Left ventricle myocardium inferior (tissue), 1 donor: Measurements from ENCODE around the gene GLRB. TPM values are rescaled to one million over a fixed set of nuclear protein-coding genes. Genes with fewer than 3 reads are reported as not detected.

Experiments used
- DNase-seq: peaks from one replicate; pipeline ENCODE4 v3.0.0-alpha.2; 2020
- H3K27ac ChIP-seq: fragments of 200-600 bp; replicated peaks from 2 replicates; pipeline ENCODE4 v1.8.0; 2021
- H3K27me3 ChIP-seq: fragments of 200-600 bp; 2 replicates; pipeline ENCODE4 v1.8.0; 2021; ENCODE audit warnings: low read depth
- H3K36me3 ChIP-seq: fragments of 200-600 bp; 2 replicates; pipeline ENCODE4 v1.8.0; 2021
- H3K4me1 ChIP-seq: fragments of 200-600 bp; 2 replicates; pipeline ENCODE4 v1.8.0; 2021
- H3K4me3 ChIP-seq: fragments of 200-600 bp; 2 replicates; pipeline ENCODE4 v1.8.0; 2021; ENCODE audit warnings: mild to moderate bottlenecking, moderate library complexity
- H3K9me3 ChIP-seq: fragments of 200-600 bp; replicated peaks from 2 replicates; pipeline ENCODE4 v1.8.0; 2021
- CTCF ChIP-seq: fragments of 200-600 bp; IDR thresholded peaks from 2 replicates; pipeline ENCODE4 v1.8.0; 2021; ENCODE audit warnings: antibody characterized with exemption, mild to moderate bottlenecking, borderline replicate concordance
- intact Hi-C: fragments of 100-400 bp; cut with micrococcal nuclease; formaldehyde crosslinking; loops from one replicate; pipeline ENCODE4 v1.11.0; 2022
- total RNA-seq: library from RNA; stranded (reverse); fragmentation: NEBNext Ultra II Directional; extraction: Animal tissue kit (Norgen Biotek cat#: 25700); gene quantifications from one replicate; pipeline ENCODE4 v1.2.1, GENCODE V29; 2021
- donor health status: DM: no; HTN: yes; CAD: no; lungs with severe emphysema.

GLRB gene
- total RNA-seq, 1 donor from 2014 or later, result 12.0 TPM

- no peak for TF ChIP-seq CTCF
- intact Hi-C loops, result no loop called here
These were observed 549 bp upstream of the GLRB start for GRCh38 chr4:157075401-157075800.

GRCh38 chr4:157076578-157076947, 613 bp downstream of the GLRB start:
- no peaks in the 10 kb centered on the region for H3K9me3 ChIP-seq
- intact Hi-C loops, result no loop called here
- H3K27me3 ChIP-seq, result peaks cover 10% of the 10 kb centered on the region
- peak overlapping the region; percentile 73 for H3K4me3 ChIP-seq
- no peaks in the 10 kb centered on the region for H3K36me3 ChIP-seq
- peaks cover 11% of the 10 kb centered on the region for H3K4me1 ChIP-seq
- H3K27ac ChIP-seq, result peak overlapping the region; percentile 73
- TF ChIP-seq CTCF, result no peak
- no peak for DNase-seq

More at GRCh38 chr4:157075401-157075800, 549 bp upstream of the GLRB start:
- DNase-seq, result no peak
- Histone ChIP-seq H3K27ac (no peak overlapping the region), H3K9me3 (no peaks in the 10 kb centered on the region), H3K4me3 (peak overlapping the region; percentile 73), H3K4me1 (peaks cover 11% of the 10 kb centered on the region), H3K36me3 (no peaks in the 10 kb centered on the region), H3K27me3 (peaks cover 10% of the 10 kb centered on the region)

GRCh38 chr4:157079441-157079840, 3.5 kb downstream of the GLRB start:
- intact Hi-C loops, result no loop called here
- H3K9me3 ChIP-seq, result no peaks in the 10 kb centered on the region
- H3K4me1 ChIP-seq, result peaks cover 11% of the 10 kb centered on the region
- TF ChIP-seq CTCF, result no peak
- no peak overlapping the region for H3K27ac ChIP-seq
- peaks cover 10% of the 10 kb centered on the region for H3K27me3 ChIP-seq
- DNase-seq, result no peak
- no peaks in the 10 kb centered on the region for H3K36me3 ChIP-seq
- no peak overlapping the region for H3K4me3 ChIP-seq

- Histone ChIP-seq H3K36me3 (no peaks in the 10 kb centered on the region), H3K27me3 (peaks cover 6% of the 10 kb centered on the region), H3K4me1 (peaks cover 11% of the 10 kb centered on the region), H3K4me3 (no peak overlapping the region), H3K27ac (no peak overlapping the region), H3K9me3 (no peaks in the 10 kb centered on the region)
- intact Hi-C loops, result no loop called here
- no peak for DNase-seq
- TF ChIP-seq CTCF, result no peak
These were observed 4.7 kb downstream of the GLRB start for GRCh38 chr4:157080605-157081004.

- no peaks in the 10 kb centered on the region for H3K4me1 ChIP-seq
- no peaks in the 10 kb centered on the region for H3K36me3 ChIP-seq
- TF ChIP-seq CTCF, result no peak
- H3K27ac ChIP-seq, result no peak overlapping the region
- no peak overlapping the region for H3K4me3 ChIP-seq
- intact Hi-C loops, result no loop called here
- no peaks in the 10 kb centered on the region for H3K9me3 ChIP-seq
- no peaks in the 10 kb centered on the region for H3K27me3 ChIP-seq
- no peak for DNase-seq
These were observed 19.8 kb downstream of the GLRB start for GRCh38 chr4:157095716-157096115.

GRCh38 chr4:157096439-157096838, 20.5 kb downstream of the GLRB start:
- no peaks in the 10 kb centered on the region for H3K4me1 ChIP-seq
- H3K27me3 ChIP-seq, result no peaks in the 10 kb centered on the region
- TF ChIP-seq CTCF, result no peak
- H3K27ac ChIP-seq, result no peak overlapping the region
- H3K36me3 ChIP-seq, result no peaks in the 10 kb centered on the region
- H3K9me3 ChIP-seq, result no peaks in the 10 kb centered on the region
- no peak overlapping the region for H3K4me3 ChIP-seq
- intact Hi-C loops, result no loop called here
- DNase-seq, result no peak
